ENCODE results near the gene CGRRF1. TPM values are rescaled to one million over a fixed set of nuclear protein-coding genes. Genes with fewer than 3 reads are reported as not detected.

Gene CGRRF1
- total and polyA plus RNA-seq, 2 of the 13 experiments (the other 11 are each of a cell fraction or from before 2014, with no cell fraction given): 16.8 to 18.2 TPM

GRCh38 chr14:54567224-54567638, 57.5 kb downstream of the CGRRF1 start:
- Histone ChIP-seq H3K9me3 (ENCODE audit: low read length) (peaks cover 6% of the 10 kb centered on the region), H3K27me3 (ENCODE audit: control insufficient read depth in 1 of 2, insufficient read depth in 2 of 2, low read length in 2 of 2) (no peaks in the 10 kb centered on the region), H2AFZ (ENCODE audit: low read length) (no peak overlapping the region), H3K79me2 (ENCODE audit: insufficient read depth, low read length) (peaks cover 55% of the 10 kb centered on the region), H4K20me1 (ENCODE audit: insufficient read depth, low read length) (peaks cover 25% of the 10 kb centered on the region), H3K9ac (ENCODE audit: insufficient read depth, low read depth, low read length) (peak overlapping the region; percentile 96), H3K4me1 (ENCODE audit: insufficient read depth, low read length) (peaks cover 35% of the 10 kb centered on the region), H3K36me3 (replicated peaks in 1 of 2; ENCODE audit: control insufficient read depth in 1 of 2, insufficient read depth in 2 of 2, low read length in 2 of 2) (peaks cover 0 to 27% of the 10 kb centered on the region in 2 experiments; a peak in 3 of 5 replicates), H3K4me2 (ENCODE audit: low read depth, low read length) (peak overlapping the region; percentile 94), H3K4me3 (replicated peaks in 1 of 3; ENCODE audit: insufficient read depth in 1 of 3, low read depth in 2 of 3, low read length in 3 of 3) (peak overlapping the region; percentile 73 to 93 (median 89)), H3K27ac (ENCODE audit: extremely low read length, insufficient read depth, low read length) (peak overlapping the region; percentile 97)
- no TSS peak for BruUV-seq (replicated peaks)
- WGBS (ENCODE audit: low lambda C conversion rate): 2% methylated on average over 5 of the region's 31 CpGs
- ATAC-seq: peak; percentile 2
- intact Hi-C loops (cut with micrococcal nuclease; ENCODE audit: unreplicated experiment) (loop anchor here (5.0 to 10.0 kb wide), 3 partner anchors 85 to 338 kb away; partner anchors contain the start of gene GCH1), in situ Hi-C loops (cut with HindIII; ENCODE audit: extremely low pct_ligation_motif_present, low pct_unique_long_range_greater_than_20kb) (loop anchor here (5.0 to 10.0 kb wide), 4 partner anchors 85 to 238 kb away; no protein-coding TSS in a partner anchor)
- FAIRE-seq: no peak
- ChIA-PET CTCF (ENCODE audit: low intra/inter-chr PET ratio, low total read pairs) (no interaction called here), POLR2A (interaction anchor here (0.7 to 4.5 kb wide), 11 partner anchors 10 to 240 kb away, joined by 3 to 35 read pairs (median 13); no protein-coding TSS in a partner anchor)
- no peak for DNase-seq (ENCODE audit: low spot score)
- TF ChIP-seq HOXA9 (CRISPR knock-in tag; IDR thresholded peaks at IDR 0.05; ENCODE audit: borderline replicate concordance) (no peak), ZNF724P (CRISPR knock-in tag; IDR thresholded peaks at IDR 0.05; ENCODE audit: borderline replicate concordance) (no peak), SMARCE1 (IDR thresholded peaks at IDR 0.05; ENCODE audit: borderline replicate concordance) (no peak), GMEB1 (CRISPR knock-in tag; IDR thresholded peaks at IDR 0.05; ENCODE audit: borderline replicate concordance) (no peak), ZBTB2 (CRISPR knock-in tag; IDR thresholded peaks at IDR 0.05; ENCODE audit: low read depth) (no peak), ZFP36 (IDR thresholded peaks at IDR 0.05; ENCODE audit: borderline replicate concordance, low read depth, low read length, partially characterized antibody) (no peak), NKX3-1 (CRISPR knock-in tag; IDR thresholded peaks at IDR 0.05) (no peak), ZNF44 (CRISPR knock-in tag; IDR thresholded peaks at IDR 0.05) (no peak), THYN1 (CRISPR knock-in tag; IDR thresholded peaks at IDR 0.05; ENCODE audit: borderline replicate concordance, low read depth) (no peak), TAF1 (CRISPR knock-in tag; IDR thresholded peaks at IDR 0.05) (0 out of 2 replicates have a peak, but pooled peaks have one; percentile 17), ZNF772 (CRISPR knock-in tag; IDR thresholded peaks at IDR 0.05) (no peak), ZNF160 (CRISPR knock-in tag; IDR thresholded peaks at IDR 0.05) (no peak), CTCF (CRISPR knock-in tag; IDR thresholded peaks at IDR 0.05) (no peak), HNRNPLL (IDR thresholded peaks at IDR 0.05; ENCODE audit: low read depth, low read length, poor library complexity, severe bottlenecking) (peak; percentile 3), JDP2 (CRISPR knock-in tag; IDR thresholded peaks at IDR 0.05; ENCODE audit: borderline replicate concordance) (no peak), HMGXB4 (CRISPR knock-in tag; IDR thresholded peaks at IDR 0.05; ENCODE audit: borderline replicate concordance in 1 of 2, low read depth in 1 of 2) (peak in 1 of 2 experiments; percentile 7; a peak in 1 of 4 replicates)

Data from HepG2 (cell line).